Motor neuron (in vitro differentiated cells): ENCODE data around the gene ACBD4. TPM values are rescaled to one million over a fixed set of nuclear protein-coding genes. Genes with fewer than 3 reads are reported as not detected.

Experiments used
- ATAC-seq, 8 experiments: fragments of 200-7000 bp; cut with Tn5 transposase; replicated peaks in 6 of 8; 2 replicates each; pipeline ENCODE4 v1.8.0; 2021; ENCODE audit warnings: mild to moderate bottlenecking in 8 of 8, moderate library complexity in 8 of 8
- H3K27ac ChIP-seq, 2 donors: fragments of 250-450 bp; sonication (Bioruptor Pico); 2 replicates each; pipeline ENCODE4 v1.9.0; 2021; ENCODE audit warnings: antibody characterized with exemption in 2 of 2, mild to moderate bottlenecking in 2 of 2, moderate library complexity in 1 of 2
- H3K4me1 ChIP-seq, 2 donors: fragments of 250-450 bp; sonication (Bioruptor Pico); replicated peaks in 1 of 2; 2 replicates each; pipeline ENCODE4 v1.6.1; 2021; ENCODE audit warnings: antibody characterized with exemption in 2 of 2, mild to moderate bottlenecking in 2 of 2, moderate library complexity in 1 of 2
- H3K4me3 ChIP-seq, 5 donors: fragments of 250-450 bp; sonication (Bioruptor Pico); 2 replicates each; pipeline ENCODE4 v1.9.0; 2021; ENCODE audit warnings: antibody characterized with exemption in 5 of 5, mild to moderate bottlenecking in 5 of 5, moderate library complexity in 4 of 5
- WGBS, 10 experiments: fragments of 450-650 bp; shearing (Covaris generic); methylation state at CpG; one replicate each; pipeline ENCODE4 v1.0.0; 2022; 5-methylcytosine and 5-hydroxymethylcytosine counted together
- in situ Hi-C, 9 experiments: fragments of 400-800 bp; cut with MboI; loops; one replicate each; pipeline ENCODE4 v1.15.0; 2021; ENCODE audit warnings: low sequenced_read_pairs in 9 of 9, low pct_unique_long_range_greater_than_20kb in 2 of 9; ENCODE audit not compliant: unreplicated experiment in 9 of 9
- total RNA-seq, 8 experiments: library from RNA; unstranded; fragments of 300-600 nt; gene quantifications; 2 replicates each; pipeline versions ENCODE4 v1.2.3 to v1.2.4, GENCODE V29; 2022

The ACBD4 gene
- total RNA-seq, 8 experiments from 2014 or later = 1.5 to 16.1 (median 6.4) TPM

- 0 to 3% (median 1%) methylated on average over 5 to 23 of the region's 38 CpGs for WGBS, 10 experiments
- ATAC-seq = peak; percentile 15 to 43 (median 27)
- Histone ChIP-seq H3K4me1 (peaks cover 11 to 20% of the 10 kb centered on the region in 2 donors), H3K4me3 (peak overlapping the region; percentile 48 to 61 (median 57)), H3K27ac (peak overlapping the region; percentile 97 to 99)
- in situ Hi-C loops = no loop called here
Observed at GRCh38 chr17:45147581-45148182, 12.2 kb downstream of the ACBD4 start.

- ATAC-seq = peak; percentile 55 to 81 (median 76)
- H3K27ac ChIP-seq = peak within 1 kb of the TSS; percentile 97 to 99
- 0 to 1% (median 0%) methylated on average over 2 to 25 of the region's 58 CpGs; no CpG with 5 or more reads in 2 of the 10 experiments for WGBS, 10 experiments
- peak within 1 kb of the TSS; percentile 57 to 65 (median 61) for H3K4me3 ChIP-seq
- H3K4me1 ChIP-seq = peaks cover 11 to 20% of the 10 kb centered on the region in 2 donors
- in situ Hi-C loops = no loop called here
Observed at GRCh38 chr17:45148183-45149036, 12.9 kb downstream of the ACBD4 start, which contains the start of gene HEXIM1. Gene HEXIM1, plus strand, starts transcription at chr17:45148475. Its CDS starts 716 bp downstream, at chr17:45149191.

GRCh38 chr17:45149037-45149668 lies 13.7 kb downstream of the ACBD4 start:
- peaks cover 11 to 12% of the 10 kb centered on the region in 2 donors for H3K4me1 ChIP-seq
- in situ Hi-C loops = no loop called here
- H3K4me3 ChIP-seq = peak overlapping the region; percentile 48 to 65 (median 59)
- 0% methylated on average over 1 to 16 of the region's 32 CpGs; no CpG with 5 or more reads in 4 of the 10 experiments for WGBS, 10 experiments
- peak; percentile 10 to 39 (median 32) for ATAC-seq
- peak overlapping the region; percentile 53 to 71 for H3K27ac ChIP-seq

- H3K27ac ChIP-seq = peak overlapping the region; percentile 53 to 71
- H3K4me3 ChIP-seq = peak overlapping the region; percentile 48 to 65 (median 59)
- in situ Hi-C loops = no loop called here
- peaks cover 7 to 11% of the 10 kb centered on the region in 2 donors for H3K4me1 ChIP-seq
- WGBS, 10 experiments = 0 to 6% (median 0%) methylated on average over 2 to 14 of the region's 56 CpGs
- peak in 6 of 8 experiments; percentile 1 to 8 (median 3) for ATAC-seq
Observed at GRCh38 chr17:45149669-45150664, 14.5 kb downstream of the ACBD4 start.

GRCh38 chr17:45150911-45151809 lies 15.7 kb downstream of the ACBD4 start:
- H3K4me3 ChIP-seq = peak overlapping the region; percentile 48 to 65 (median 59)
- in situ Hi-C loops = no loop called here
- whole genome bisulfite sequencing, 10 experiments = 0 to 52% (median 11%) methylated on average over 2 to 8 of the region's 8 CpGs
- ATAC-seq = no peak
- peaks cover 7 to 11% of the 10 kb centered on the region in 2 donors for H3K4me1 ChIP-seq
- no peak overlapping the region for H3K27ac ChIP-seq

- in situ Hi-C loops = no loop called here
Observed at GRCh38 chr17:45155029-45155428, 19.5 kb downstream of the ACBD4 start.

GRCh38 chr17:45155483-45155882 lies 20.0 kb downstream of the ACBD4 start:
- no peak for ATAC-seq
- in situ Hi-C loops = no loop called here
- no peak overlapping the region for H3K4me3 ChIP-seq
- no peak overlapping the region for H3K27ac ChIP-seq
- WGBS, 10 experiments = 100% methylated on average over 1 to 2 of the region's 2 CpGs; no CpG with 5 or more reads in 4 of the 10 experiments
- H3K4me1 ChIP-seq = peaks cover 2 to 9% of the 10 kb centered on the region in 2 donors

More at GRCh38 chr17:45155029-45155428, 19.5 kb downstream of the ACBD4 start:
- H3K27ac ChIP-seq = no peak overlapping the region
- peaks cover 2 to 7% of the 10 kb centered on the region in 2 donors for H3K4me1 ChIP-seq
- ATAC-seq = no peak
- no peak overlapping the region for H3K4me3 ChIP-seq
- 89 to 100% (median 100%) methylated on average over 1 to 4 of the region's 4 CpGs; no CpG with 5 or more reads in 3 of the 10 experiments for WGBS, 10 experiments

- 80 to 100% (median 97%) methylated on average over 1 to 3 of the region's 3 CpGs; no CpG with 5 or more reads in 2 of the 10 experiments for WGBS, 10 experiments
- Histone ChIP-seq H3K4me1 (peaks cover 2 to 9% of the 10 kb centered on the region in 2 donors), H3K4me3 (no peak overlapping the region), H3K27ac (no peak overlapping the region)
- no peak for ATAC-seq
- in situ Hi-C loops = no loop called here
Observed at GRCh38 chr17:45156242-45156641, 20.8 kb downstream of the ACBD4 start.

- H3K27ac ChIP-seq = peak overlapping the region; percentile 96 to 97
- WGBS, 10 experiments = 0% methylated on average over 1 to 9 of the region's 48 CpGs; no CpG with 5 or more reads in 1 of the 10 experiments
- in situ Hi-C loops = no loop called here
- peak; percentile 16 to 64 (median 54) for ATAC-seq
- H3K4me1 ChIP-seq = peaks cover 6 to 10% of the 10 kb centered on the region in 2 donors
- H3K4me3 ChIP-seq = peak overlapping the region; percentile 62 to 75 (median 69)
Observed at GRCh38 chr17:45160447-45161287, 25.2 kb downstream of the ACBD4 start.

- peak; percentile 77 to 91 (median 89) for ATAC-seq
- peaks cover 6 to 10% of the 10 kb centered on the region in 2 donors for H3K4me1 ChIP-seq
- in situ Hi-C loops = no loop called here
- 0 to 3% (median 0%) methylated on average over 2 to 31 of the region's 53 CpGs; no CpG with 5 or more reads in 2 of the 10 experiments for WGBS, 10 experiments
- H3K27ac ChIP-seq = peak within 1 kb of the TSS; percentile 96 to 97
- peak within 1 kb of the TSS; percentile 62 to 75 (median 69) for H3K4me3 ChIP-seq
Observed at GRCh38 chr17:45161288-45162024, 26.0 kb downstream of the ACBD4 start, which contains the start of gene HEXIM2. Gene HEXIM2, plus strand, starts transcription at chr17:45161875. Its CDS starts 919 bp downstream, at chr17:45162794.
